ENCODE measurements around the gene SERPINA1. TPM values are rescaled to one million over a fixed set of nuclear protein-coding genes. Genes with fewer than 3 reads are reported as not detected.

Gene SERPINA1
- total and polyA plus RNA-seq, 2 experiments from 2014 or later: 0.69 to 2.6 TPM

DNA sequence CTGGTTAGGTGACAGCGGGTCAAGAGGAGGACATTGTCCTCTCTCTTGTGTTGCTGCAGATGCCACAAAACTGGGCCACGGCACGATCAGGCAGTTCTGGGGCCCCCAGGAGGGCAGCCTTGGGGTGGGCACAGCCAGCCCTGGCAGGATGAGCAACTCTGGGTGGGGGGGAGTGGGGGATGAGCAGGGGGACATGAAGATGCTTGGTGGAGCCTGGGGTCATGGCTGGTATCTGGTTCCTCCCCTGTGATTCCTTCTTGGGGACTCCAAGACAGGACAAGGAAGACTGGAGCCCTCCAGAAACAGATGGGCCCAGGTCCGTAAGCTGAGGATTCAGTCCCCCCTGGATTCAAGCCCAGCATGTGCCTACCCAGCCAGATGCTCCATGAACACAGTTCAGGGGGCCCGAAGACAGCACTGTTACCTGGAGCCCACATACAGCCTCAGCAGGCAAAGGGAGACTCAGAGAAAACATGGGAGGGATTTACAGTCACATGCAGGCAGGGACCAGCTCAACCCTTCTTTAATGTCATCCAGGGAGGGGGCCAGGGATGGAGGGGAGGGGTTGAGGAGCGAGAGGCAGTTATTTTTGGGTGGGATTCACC is 10.4 kb downstream of the SERPINA1 start:
- no peak for DNase-seq (ENCODE audit: low read depth in 1 of 2, low spot score in 1 of 2)

DNA sequence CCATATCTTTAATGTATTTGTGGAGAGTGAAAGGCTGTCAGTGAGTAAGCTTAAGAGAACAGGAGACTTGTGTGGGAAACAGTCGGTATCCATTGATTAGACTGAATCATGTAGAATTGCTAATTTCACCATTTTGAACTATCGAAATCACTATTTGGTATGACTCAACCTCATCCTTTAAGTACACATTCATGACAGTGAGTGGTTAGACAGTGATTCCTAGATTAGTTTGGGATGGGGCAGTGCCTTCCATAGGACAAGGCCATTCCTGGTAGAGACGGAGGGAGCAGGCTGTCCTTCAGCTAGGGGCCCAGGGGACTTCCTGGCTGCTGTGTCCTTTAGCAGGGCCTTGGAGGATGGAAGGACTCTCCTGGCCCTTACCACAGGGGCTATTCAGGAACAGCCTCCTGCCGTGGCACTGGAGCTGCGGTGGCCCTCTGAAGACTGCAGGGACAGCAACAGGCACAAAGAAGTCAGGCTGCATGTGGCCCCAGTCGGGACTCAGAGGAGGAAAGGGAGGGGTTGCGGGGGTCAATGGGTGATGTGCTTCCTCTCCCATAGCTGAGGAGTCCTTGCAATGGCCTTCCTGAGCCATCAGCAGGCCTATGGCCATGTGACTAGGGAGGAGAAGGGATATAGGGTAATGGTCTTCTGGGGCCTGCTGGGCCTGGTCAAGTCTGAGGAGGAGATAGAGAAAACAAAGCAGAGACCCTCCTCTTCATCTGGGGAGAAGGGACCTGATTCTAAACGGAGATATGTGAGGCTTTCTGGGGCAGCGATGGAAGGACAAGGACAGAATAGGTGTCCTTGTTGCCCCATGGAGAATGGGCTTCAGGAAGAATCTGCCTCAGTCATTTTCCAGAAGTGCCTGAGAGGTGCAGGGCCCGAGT is 11.2 kb downstream of the SERPINA1 start:
- Histone ChIP-seq H3K27me3 (no peaks in the 10 kb centered on the region), H3K4me3 (no peak overlapping the region), H3K9me3 (ENCODE audit: low read depth) (no peaks in the 10 kb centered on the region), H3K36me3 (no peaks in the 10 kb centered on the region), H3K4me1 (ENCODE audit: low read depth) (no peaks in the 10 kb centered on the region), H3K27ac (no peak overlapping the region)
- no peak for DNase-seq (ENCODE audit: low read depth in 1 of 2, low spot score in 1 of 2)
- TF ChIP-seq, protein P1, sequence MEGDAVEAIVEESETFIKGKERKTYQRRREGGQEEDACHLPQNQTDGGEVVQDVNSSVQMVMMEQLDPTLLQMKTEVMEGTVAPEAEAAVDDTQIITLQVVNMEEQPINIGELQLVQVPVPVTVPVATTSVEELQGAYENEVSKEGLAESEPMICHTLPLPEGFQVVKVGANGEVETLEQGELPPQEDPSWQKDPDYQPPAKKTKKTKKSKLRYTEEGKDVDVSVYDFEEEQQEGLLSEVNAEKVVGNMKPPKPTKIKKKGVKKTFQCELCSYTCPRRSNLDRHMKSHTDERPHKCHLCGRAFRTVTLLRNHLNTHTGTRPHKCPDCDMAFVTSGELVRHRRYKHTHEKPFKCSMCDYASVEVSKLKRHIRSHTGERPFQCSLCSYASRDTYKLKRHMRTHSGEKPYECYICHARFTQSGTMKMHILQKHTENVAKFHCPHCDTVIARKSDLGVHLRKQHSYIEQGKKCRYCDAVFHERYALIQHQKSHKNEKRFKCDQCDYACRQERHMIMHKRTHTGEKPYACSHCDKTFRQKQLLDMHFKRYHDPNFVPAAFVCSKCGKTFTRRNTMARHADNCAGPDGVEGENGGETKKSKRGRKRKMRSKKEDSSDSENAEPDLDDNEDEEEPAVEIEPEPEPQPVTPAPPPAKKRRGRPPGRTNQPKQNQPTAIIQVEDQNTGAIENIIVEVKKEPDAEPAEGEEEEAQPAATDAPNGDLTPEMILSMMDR (IDR thresholded peaks at IDR 0.05; ENCODE audit: low read depth, low read length): no peak

More for the DNA sequence above, 10.4 kb downstream of the SERPINA1 start:
- Histone ChIP-seq H3K4me1 (ENCODE audit: low read depth) (no peaks in the 10 kb centered on the region), H3K4me3 (no peak overlapping the region), H3K27me3 (no peaks in the 10 kb centered on the region), H3K27ac (no peak overlapping the region), H3K9me3 (ENCODE audit: low read depth) (no peaks in the 10 kb centered on the region), H3K36me3 (no peaks in the 10 kb centered on the region)
- TF ChIP-seq, protein P1 (IDR thresholded peaks at IDR 0.05; ENCODE audit: low read depth, low read length): no peak

DNA sequence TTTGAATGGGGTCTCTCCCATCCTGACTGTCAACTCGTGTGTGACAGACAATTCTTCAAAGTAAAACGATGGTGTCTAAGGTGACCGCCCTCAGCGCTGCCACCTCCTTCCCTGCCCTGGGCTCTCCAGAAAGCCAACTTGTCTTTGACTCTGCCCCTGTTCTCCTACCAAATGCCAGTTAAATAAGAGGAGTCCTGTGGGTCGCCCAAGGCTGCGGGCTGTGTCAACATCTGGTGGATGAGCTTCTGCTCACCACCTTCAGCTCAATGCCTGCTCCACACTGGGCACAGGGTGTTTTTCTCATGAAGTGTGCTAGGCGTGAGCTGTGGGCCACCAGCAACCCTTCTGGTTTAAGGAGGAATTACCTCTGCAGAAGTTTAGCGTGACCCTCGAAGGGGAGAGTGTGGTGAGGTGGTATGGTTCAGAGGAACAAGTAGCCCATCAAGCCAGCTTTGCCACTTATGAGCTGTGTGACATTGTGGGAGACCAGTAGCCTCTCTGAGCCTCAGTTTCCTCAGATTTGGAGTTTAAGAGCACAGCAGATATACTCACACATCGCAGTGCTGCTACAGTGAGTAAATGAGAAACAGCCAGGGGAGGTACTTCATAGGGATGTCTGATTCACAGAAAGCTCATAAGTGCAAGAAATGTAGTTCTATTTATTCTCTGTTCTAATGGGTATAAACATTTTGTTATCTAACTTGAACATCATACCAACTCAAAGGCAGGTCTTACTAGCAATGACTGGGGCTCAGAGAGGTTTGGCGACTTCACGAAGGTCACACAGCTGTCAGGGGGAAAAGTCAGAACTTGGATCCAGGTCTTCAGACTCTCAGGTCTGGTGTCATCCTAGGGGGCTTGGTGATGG is 12.1 kb downstream of the SERPINA1 start:
- no peaks in the 10 kb centered on the region for H3K9me3 ChIP-seq (ENCODE audit: low read depth)
- TF ChIP-seq, protein P1 (IDR thresholded peaks at IDR 0.05; ENCODE audit: low read depth, low read length): no peak
- H3K4me3 ChIP-seq: no peak overlapping the region
- H3K27me3 ChIP-seq: no peaks in the 10 kb centered on the region
- no peak for DNase-seq (ENCODE audit: low read depth in 1 of 2, low spot score in 1 of 2)
- no peaks in the 10 kb centered on the region for H3K36me3 ChIP-seq
- H3K4me1 ChIP-seq (ENCODE audit: low read depth): no peaks in the 10 kb centered on the region
- no peak overlapping the region for H3K27ac ChIP-seq

DNA sequence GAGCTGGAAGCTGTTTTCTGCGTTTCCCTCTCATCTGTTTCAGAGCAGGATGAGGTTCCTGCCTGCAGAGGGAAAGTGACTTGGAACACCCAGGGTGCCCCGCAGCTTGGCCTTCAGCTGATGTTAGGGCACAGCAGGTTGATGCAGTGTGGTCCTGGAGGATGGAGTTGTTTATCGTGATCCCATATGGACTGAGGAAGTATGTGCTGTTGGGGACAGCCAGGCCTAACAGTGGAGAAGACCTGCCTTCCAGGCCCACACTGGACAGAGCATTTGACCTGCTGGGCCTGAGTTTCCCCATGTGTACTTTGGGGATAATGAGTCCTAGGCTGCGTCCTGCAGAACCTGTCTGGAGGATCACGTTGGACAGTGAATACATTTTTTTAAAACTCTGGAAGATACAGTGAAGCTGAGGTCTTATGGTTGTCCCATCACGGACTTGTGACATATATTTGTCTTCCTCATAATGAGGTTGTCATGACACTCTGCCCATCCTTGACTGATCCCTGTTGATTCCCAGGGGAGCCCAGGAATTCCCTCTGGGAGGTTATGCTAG is 12.8 kb downstream of the SERPINA1 start:
- H3K27ac ChIP-seq: no peak overlapping the region

More for the DNA sequence above, 12.8 kb downstream of the SERPINA1 start:
- H3K4me1 ChIP-seq (ENCODE audit: low read depth): no peaks in the 10 kb centered on the region
- no peak for DNase-seq (ENCODE audit: low read depth in 1 of 2, low spot score in 1 of 2)
- H3K36me3 ChIP-seq: no peaks in the 10 kb centered on the region
- H3K9me3 ChIP-seq (ENCODE audit: low read depth): no peaks in the 10 kb centered on the region
- H3K4me3 ChIP-seq: no peak overlapping the region
- TF ChIP-seq, protein P1 (IDR thresholded peaks at IDR 0.05; ENCODE audit: low read depth, low read length): no peak
- no peaks in the 10 kb centered on the region for H3K27me3 ChIP-seq
